DMS 273 (cell line): ENCODE data around the gene OR4X1.
"Not testable (repeated sequence)": the region's sequence is repeated elsewhere in the genome, so short reads cannot be mapped to it uniquely, and the experiment has no call there.

Experiments
- DNase-seq: peaks from one replicate; lab custom pipeline; 2025; ENCODE audit not compliant: unreplicated experiment; lab: John Stamatoyannopoulos, UW

OR4X1 gene

GRCh38 chr11:48263423-48263911 lies at the start of gene OR4X1:
Gene OR4X1 (plus strand): TSS chr11:48263861. CDS start chr11:48263861, 0 bp downstream.
- DNase-seq: no peak

- no peak for DNase-seq
These were observed 47.2 kb upstream of the OR4X1 start, which contains the start of gene OR4B1 for GRCh38 chr11:48216510-48216909. Gene OR4B1 (plus strand): TSS chr11:48216810. CDS start chr11:48216810, 0 bp downstream.

- DNase-seq: no peak
These were observed 34.9 kb upstream of the OR4X1 start for GRCh38 chr11:48228761-48229160.

GRCh38 chr11:48230057-48230456 lies 33.6 kb upstream of the OR4X1 start:
- DNase-seq: not testable (repeated sequence)

GRCh38 chr11:48237727-48238126 lies 25.9 kb upstream of the OR4X1 start:
- DNase-seq: no peak

GRCh38 chr11:48242501-48242900 lies 21.2 kb upstream of the OR4X1 start:
- no peak for DNase-seq

GRCh38 chr11:48244804-48245203 lies 18.9 kb upstream of the OR4X1 start, which contains the start of gene OR4X2:
Gene OR4X2 (plus strand): TSS chr11:48245104. CDS start chr11:48245104, 0 bp downstream.
- DNase-seq: no peak

GRCh38 chr11:48248902-48249301 lies 14.8 kb upstream of the OR4X1 start:
- DNase-seq: no peak

- no peak for DNase-seq
These were observed 2.1 kb upstream of the OR4X1 start for GRCh38 chr11:48261600-48261999.

- DNase-seq: no peak
These were observed 7.0 kb downstream of the OR4X1 start for GRCh38 chr11:48270621-48271020.

GRCh38 chr11:48272606-48273005 lies 8.9 kb downstream of the OR4X1 start:
- DNase-seq: no peak

GRCh38 chr11:48305923-48306322 lies 42.3 kb downstream of the OR4X1 start, which contains the start of gene OR4S1:
Gene OR4S1 (plus strand): TSS chr11:48306223. CDS start chr11:48306223, 0 bp downstream.
- DNase-seq: no peak

- DNase-seq: peak; percentile 76
These were observed 44.2 kb downstream of the OR4X1 start for GRCh38 chr11:48307760-48308386.

- DNase-seq: not testable (repeated sequence)
These were observed 49.9 kb downstream of the OR4X1 start for GRCh38 chr11:48313590-48313989.
